GM21381 (cell line): ENCODE results near the gene PPP1R11.
"Not testable (repeated sequence)": the region's sequence is repeated elsewhere in the genome, so short reads cannot be mapped to it uniquely, and the experiment has no call there.

Source experiments
- ATAC-seq: cut with Tn5 transposase; IDR thresholded peaks from one replicate; pipeline ENCODE4 v1.9.1; 2021; ENCODE audit warnings: mild to moderate bottlenecking, moderate library complexity; ENCODE audit not compliant: unreplicated experiment

PPP1R11 gene

DNA sequence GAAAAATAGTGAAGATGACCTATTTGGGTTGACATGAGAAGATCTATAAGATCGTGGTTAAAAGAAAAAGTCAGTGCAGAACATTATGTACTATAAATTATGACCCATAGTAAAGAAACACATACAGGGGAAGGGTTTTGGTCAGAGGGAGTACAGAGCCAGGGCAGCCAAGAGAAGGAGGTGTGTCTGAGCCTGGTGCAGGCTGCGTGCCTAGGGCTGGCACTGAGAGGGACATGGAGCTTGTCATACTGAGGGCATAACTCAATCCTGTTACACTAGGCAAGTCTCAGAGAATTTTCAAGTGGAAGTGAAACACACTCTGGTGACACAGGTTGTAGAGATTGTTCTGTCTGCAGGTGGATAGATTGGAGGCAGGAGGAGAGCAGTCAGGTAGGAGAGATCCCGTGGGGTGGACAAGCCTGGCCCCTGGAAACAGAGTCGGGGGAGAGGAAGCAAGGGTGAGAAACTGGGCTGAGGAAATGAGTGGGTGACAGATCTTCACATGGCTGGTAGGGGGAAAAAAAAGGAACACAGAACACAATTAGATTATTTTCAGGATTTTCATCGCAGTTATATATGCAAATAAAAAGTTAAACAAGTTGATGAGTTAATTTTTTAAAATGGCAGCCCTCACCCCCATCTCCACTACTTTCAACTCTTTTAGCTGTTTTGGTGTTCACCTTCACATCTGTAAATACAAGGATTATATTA is 27.1 kb downstream of the PPP1R11 start:
- ATAC-seq, result no peak

DNA sequence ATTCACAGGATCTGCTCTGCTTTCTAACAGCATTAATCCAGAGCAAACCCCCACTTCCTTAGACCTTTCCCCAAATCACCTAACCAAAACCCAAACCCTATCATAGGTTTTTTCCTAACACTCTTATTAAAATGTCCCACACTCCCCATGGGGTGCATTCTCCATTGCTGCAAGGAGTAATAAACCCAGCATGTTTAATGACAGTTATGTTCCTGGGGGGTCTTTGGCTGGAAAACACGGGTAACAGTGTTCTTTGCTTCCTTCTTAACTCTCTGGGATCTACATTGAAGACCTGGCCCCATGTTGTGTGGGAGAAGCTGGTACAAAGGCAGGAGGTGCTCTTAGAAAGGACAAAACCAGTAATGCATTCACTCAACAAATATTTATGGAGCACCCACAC is 29.8 kb downstream of the PPP1R11 start:
- ATAC-seq, result no peak

DNA sequence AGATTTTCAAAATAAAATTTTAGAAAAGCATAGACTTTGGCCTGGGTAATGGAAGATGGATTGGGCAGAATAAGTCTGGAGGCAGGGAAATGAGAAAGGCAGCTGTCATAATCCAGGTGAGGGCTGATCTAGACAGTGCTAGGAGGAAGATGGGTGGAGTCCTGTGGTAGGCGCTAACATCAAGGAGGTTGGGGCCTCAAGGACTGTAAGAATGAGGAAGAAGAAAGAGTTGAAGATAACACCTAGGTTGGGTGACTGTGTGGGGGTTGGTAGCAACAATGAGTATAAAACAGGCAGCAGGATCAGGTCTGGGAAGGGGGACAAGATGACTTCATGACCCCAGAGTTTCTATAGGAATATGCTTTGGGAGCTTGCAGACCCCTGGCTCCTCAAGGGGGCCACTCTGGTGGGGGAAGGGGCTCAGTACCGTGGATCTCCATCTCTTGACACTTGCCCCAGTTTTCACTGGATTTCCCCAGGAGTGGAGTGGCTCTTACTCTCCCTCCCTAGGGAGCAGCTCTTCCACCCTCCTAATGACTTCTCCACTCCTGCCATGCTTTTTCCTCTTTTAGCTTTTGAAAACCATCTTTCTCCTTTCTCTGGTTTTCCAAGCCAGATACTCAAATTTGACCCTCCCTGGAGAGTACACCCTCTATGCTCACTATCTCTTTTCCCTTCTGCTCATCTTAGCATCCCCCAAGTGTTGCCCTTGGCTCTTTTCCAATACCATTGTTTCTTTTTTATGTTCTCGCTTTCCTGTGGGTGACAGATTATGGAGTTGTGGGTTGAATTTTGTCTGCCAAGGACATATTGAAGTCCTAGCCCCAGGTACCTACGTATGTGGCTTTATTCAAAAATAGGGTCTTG is 31.1 kb downstream of the PPP1R11 start:
- ATAC-seq, result no peak

DNA sequence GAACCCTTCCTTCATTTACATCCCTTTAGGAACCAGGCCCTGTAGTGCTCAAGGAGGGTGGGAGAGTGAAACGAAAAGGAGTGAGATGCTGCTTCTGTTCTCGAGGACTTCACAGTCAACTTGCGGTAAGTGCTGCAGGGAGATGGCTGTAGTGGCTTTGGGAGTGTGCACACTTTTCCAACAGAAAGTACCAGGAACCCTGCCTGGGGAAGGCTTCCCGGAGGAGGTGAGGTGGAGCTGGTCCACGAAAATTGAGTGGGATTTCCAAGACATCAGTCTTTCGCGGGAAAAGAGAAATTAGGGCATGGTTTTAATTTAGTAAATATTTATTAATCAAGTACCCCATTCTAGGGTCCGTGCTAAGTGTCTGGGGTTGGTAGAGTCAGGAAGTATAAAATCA is 33.2 kb downstream of the PPP1R11 start:
- ATAC-seq, result no peak

DNA sequence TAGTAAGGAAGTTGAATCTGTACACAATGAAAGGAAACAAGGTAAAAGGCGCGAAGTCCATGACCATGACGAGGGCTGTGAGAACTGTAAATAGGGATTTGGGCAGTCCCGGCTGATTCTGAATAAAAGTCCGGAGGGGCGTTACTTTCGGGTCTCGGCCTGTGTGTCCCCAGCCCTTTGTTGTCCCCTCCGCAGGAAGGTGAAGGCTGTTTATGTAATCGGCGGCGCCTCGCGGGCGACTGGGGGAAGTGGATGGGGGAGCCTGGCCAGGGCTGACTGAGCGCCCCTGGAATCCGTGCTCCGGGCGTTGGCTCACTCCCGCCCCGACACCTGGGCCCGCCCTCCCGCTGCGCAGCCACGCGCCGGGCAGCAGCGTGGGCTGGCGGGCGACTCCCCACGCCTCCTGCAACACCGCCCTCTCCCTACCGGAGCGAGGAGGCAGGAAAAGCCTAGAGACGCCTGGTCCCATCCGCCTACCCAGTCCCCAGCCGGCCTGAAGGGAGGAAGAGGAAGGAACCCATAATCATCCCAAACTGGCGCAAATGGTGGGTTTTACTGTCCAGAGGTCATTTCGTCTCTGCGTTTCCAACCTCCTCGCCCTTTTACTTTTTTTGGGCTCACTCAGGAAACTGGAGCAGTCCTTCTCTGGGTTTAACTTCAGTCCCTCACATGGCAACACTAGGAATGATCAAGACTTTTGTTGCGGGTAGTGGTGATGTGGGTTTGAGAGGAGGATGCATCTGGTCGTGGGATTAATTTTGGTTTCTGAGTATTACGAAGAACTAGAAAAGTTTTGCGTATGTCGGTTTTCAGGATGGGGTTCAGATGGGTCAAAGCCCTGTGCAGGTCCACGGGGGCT is 33.8 kb downstream of the PPP1R11 start:
- ATAC-seq, result no peak

DNA sequence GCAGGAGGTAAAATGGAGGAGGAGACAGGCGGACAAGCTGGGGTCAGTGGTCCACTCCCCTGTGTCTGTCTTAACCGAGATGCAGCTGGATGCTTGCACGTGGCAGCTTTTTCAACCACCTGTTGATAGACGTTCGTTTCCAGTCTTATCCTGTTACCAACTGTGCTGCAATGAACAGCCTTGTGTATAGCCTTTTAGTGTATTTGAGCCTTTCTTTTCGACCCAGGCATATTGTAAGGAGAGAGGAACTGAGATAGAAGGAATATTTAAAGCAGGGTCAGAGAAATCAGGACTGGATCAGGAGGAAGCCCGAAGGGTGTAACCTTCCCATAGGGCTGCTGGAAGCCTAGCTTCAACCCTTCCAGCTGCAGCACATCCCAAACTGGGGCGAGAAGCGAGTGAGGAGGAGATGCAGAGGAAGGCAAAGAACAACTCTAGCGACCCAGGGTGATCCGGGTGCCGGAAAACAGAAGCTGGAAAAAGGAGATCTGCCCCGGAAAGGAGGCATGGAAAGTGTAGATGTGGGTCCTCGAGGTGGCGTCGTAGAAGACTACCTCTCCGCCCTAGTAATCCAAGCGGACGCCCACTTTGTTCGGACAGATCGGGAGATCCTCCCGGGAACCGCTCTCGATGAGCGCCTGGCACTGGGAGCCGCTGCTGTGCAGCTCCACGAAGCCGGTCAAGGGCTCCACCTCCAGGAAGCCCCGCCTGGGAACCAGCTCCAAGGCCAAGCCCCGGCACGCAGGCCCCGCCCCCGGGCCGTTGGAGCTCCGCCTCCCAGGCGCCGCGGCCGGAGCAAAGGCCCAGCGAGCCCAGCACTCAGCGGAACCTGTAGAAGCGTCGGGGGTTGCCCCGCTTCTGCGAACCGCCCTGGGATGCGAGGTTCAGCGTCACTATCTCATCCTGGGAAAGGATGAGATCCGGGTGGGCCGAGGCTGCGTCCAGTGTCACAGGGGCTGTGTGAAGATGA is 34.7 kb downstream of the PPP1R11 start:
- ATAC-seq, result peak; percentile 53

DNA sequence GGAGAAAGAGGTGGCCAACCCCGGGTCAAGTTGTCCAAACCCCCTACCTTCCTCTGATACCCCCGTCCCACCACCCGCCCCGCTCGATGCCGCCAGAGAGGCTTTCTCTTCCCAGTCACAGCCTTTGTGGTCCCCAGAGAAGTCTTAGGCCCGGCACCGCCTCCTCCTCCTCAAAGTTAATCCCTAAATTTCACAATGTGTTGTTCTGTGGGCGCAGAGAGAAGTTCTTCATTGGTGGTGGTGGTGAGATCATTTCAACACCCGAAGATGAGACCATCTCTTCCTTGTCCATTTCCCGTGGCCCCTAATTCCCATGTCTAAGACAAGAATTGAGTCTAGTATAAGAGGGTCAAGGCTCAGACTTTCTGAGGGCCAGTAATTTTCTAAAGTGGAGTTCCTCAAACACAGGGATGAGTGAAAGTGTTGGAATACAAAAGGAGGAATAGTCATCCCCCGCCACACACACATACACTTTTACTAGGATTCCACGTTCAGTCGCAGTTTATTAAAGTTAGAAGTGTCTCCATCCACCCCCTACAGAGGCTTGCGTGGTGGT is 35.5 kb downstream of the PPP1R11 start:
- no peak for ATAC-seq

DNA sequence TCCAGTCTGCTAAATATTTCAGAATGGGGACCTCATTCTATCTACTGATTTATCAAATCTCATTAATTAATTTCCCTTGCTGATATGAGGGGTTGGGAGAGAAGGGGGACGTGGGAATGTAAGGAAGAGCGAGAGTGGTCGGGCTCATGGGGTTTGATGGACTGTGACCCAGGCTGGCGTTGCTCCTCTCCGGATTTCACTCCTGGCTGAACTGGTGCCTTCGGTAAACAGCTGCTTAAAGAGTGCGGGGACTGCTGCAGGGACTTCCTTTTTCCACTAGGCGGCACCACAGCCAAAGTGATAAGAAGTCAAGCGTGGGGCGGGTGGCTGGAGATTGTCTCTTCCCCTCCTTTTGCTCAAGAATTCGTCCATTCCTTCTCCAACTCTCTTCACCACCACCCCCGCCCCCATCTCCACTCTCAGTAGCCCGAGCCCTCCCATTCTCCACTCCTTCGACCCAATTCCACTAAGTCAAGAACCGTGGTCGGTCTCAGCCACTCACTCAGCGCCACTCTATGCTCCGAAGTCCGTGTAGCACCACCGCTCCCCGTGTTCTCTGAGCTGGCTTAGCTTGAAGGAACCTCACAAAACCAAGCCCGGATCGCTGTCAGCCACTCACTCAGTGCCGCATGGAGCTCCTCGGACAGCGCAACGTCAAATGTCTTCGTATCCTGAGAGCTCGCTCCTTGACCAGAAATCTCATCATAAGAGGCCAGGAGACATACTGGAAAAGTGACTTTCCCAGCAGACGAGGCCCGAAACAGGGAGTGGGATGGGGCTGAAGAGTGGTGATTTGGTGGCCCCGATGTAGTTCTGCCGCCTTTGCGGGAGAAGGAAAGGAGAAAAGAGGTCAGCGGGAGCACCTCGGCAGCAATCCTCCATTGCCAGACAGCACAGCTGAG is 36.2 kb downstream of the PPP1R11 start:
- peak; percentile 63 for ATAC-seq

DNA sequence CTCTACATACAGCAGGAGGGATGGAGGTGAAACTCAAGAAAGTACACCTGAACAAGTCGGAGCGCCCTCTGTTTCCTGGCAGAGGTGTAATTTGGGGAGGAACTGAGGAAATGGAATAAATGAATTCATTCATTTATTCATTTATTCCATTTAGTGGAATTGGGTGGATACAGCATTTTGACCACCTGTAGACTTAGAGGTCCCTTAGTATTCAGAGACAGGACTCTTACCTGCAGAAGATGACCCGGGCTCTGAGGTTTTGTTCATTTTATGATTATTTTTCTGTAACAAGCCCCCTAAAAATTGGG is 36.8 kb downstream of the PPP1R11 start:
- ATAC-seq, result no peak

DNA sequence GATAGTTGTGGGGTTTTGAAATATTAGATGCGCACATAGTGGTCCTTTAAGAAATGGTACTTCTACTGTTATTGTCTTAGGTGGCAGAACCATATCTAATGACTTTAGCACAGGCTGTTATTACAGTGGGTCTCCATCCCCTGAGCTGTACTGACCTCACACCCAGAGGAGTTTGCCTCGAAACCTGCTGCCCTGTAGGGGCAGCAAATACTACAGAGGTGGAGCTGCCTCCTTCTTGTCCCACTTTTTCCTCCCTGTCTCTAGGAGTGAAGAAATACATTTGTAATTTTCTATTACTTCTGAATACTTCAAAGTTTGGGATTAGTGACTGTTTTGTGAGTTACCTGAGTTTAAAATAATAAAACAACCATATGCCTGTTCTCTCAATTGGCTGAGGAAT is 37.7 kb downstream of the PPP1R11 start:
- no peak for ATAC-seq

DNA sequence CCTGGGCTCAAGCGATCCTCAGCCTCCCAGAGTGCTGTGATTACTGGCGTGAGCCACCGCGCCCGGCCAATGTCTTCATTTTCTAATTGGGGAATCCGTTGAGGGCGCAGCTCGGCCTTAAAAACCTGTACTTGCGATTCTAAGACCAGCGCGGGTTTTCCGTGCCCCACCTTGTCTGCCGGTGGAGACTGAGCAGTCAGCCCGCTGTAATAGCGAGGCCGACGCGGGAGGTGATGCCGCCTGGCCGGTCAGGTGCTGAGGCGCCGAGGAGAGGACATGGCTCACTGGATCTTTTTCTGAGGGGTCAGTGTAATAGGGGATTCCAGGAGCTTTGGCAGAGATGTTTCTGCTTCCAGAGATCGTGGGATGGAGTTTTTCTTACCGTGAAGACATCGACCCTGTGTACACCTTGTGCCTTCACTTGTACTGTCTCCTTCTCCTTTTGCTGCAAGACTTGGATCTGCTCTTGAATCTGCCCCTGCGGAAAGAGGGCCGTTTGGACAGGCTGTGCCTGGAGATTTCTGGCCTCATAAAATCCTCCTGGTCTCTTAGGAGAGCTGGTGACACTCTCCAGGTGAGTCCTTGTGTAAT is 44.4 kb downstream of the PPP1R11 start:
- no peak for ATAC-seq

DNA sequence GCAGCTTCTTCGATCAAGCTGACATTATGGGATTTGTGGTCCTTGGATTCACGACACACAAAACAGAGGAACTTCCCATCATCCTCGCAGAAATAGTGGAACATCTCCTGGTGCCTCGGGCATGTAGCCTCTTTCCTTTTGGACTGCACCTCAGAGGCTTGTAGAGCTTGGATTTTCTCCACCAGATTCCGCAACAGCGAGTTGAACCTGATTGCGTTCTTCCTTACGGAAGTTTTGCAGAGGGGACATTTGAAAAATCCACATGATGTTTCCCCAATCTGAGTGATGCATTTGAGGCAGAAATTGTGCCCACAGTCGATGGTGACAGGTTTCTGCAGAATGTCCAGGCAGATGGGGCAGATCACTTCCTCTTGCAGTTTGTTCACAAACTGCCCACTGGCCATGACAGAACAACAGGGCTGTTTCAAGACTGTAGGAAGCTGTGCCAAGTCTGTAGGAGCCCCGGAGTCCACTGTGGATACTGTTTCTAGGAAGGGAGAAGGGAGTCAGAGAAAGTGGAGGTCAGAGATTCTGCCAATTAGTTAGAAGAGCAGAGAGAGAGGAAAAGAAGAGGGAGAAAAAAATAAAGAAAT is 45.5 kb downstream of the PPP1R11 start:
- ATAC-seq, result no peak

DNA sequence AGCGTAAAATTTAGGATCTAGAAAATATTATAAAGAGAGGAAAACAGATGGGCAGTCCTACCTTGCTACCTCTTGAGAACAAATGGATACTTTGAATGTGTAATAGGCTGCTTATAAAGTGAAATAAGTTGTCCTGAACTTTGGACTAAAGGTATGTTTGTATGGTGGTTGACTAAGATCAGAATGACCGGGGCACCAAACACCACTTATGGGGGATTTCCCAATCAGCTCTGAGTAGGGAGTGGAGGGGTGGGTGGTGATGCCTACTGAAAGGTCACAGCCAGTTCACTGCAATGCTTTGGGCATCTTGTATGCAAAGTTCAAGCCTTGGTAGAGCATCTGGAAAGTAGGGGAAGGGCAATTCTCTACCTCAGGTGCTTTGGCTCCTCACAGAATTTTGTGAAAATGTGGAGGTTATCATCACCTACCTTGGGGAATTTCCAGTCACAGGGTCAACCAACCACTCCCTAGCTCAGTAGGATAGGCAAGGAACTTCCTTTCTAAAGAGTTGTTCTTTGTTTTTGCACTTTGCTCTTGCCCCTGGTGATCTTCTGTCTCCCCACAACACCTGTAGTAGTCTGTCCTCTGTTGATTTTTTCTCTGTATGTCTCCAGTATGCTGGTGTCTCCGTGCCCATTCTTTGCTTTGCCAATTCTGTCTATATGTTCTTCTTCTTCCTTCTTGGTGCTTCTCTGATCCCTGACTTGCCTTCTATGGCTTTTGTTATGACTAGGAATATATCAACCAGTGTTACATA is 46.2 kb downstream of the PPP1R11 start, which contains the start of gene TRIM31:
TRIM31 (minus strand) TSS at position 88 of the 757 bp plus-strand sequence. CDS start 285 bp downstream, outside the sequence.
- peak; percentile 57 for ATAC-seq

DNA sequence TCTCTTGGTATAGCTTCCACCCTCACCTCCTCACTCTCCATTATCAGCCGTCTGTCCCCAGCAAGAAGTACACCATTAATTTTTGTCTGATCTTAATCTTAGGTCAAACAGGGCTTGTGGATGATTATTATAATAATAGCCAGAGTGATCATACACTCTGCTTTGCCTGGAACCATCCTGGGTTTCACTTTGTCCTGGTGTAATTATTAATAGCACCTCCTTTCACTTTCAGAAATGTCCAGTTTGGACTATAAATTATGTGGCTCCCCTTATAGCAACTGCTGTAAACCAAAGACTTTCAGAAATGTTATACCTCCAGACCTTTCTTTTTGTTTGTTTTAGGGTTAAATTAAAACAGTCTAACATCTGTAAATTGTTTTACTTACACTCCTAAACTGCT is 46.8 kb downstream of the PPP1R11 start:
- ATAC-seq, result no peak

DNA sequence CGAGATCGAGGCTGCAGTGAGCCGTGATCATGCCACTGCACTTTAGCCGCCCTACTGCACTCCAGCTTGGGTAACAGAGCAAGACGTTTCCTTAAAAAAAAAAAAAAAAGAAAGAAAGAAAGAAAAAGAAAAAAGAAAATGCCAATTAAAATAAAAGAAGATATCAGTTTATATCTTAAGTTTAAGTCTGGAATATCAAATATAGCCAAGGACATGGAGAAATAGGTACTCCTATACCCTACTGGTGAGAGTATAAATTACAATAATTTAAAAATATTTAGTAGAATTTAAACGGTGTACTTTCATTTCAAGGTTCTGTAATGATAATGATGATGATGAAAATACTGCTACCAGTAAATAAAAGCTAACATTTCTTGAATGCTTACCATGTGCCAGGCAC is 49.7 kb downstream of the PPP1R11 start:
- no peak for ATAC-seq

DNA sequence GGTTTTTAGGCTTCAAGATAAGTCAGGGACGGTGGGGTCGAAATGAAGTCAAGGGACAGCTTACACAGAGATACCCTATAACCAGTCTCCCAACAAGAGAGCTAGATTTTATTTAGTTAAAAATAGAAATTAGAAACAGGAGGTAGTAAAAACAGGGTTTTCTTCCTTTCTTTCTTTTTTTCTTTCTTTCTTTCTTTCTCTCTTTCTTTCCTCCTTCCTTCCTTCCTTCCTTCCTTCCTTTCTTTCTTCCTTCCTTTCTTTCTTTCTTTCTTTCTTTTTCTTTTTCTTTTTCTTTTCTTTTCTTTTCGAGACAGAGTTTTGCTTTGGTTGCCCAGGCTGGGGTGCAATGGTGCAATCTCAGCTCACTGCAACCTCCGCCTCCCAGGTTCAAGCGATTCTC is 51.7 kb downstream of the PPP1R11 start:
- not testable (repeated sequence) for ATAC-seq
